COLO829 (cell line): ENCODE data around the gene DICER1.
A peak's percentile ranks its signal among the peaks of the same experiment; 100 is the strongest.

Experiments
- DNase-seq: peaks from one replicate; pipeline ENCODE4 v3.0.0; 2012; ENCODE audit warnings: low spot score

DICER1 gene

DNA sequence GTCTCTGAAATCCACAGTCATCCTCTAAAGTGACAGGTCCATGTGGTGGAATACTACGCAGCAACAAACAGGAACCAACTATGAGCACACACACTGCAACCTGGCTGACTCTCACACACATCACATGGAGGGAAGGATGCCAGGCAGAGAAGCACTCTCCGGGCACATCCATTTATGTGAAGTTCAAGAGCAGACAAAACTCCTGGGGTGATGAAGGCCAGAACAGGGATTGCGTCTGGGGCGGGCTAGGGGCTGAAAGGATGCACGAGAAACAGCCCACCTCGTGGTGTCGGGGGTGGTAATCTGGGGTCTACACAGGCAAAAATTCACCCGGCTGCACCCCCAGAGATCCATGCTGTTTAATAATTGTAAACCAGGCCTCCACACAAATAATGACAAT lies 100.2 kb downstream of the DICER1 start:
- DNase-seq: no peak

- no peak for DNase-seq
Observed at GRCh38 chr14:95056476-95056875, 100.9 kb downstream of the DICER1 start.

- no peak for DNase-seq
Observed at GRCh38 chr14:95055318-95055717, 102.0 kb downstream of the DICER1 start.

DNA sequence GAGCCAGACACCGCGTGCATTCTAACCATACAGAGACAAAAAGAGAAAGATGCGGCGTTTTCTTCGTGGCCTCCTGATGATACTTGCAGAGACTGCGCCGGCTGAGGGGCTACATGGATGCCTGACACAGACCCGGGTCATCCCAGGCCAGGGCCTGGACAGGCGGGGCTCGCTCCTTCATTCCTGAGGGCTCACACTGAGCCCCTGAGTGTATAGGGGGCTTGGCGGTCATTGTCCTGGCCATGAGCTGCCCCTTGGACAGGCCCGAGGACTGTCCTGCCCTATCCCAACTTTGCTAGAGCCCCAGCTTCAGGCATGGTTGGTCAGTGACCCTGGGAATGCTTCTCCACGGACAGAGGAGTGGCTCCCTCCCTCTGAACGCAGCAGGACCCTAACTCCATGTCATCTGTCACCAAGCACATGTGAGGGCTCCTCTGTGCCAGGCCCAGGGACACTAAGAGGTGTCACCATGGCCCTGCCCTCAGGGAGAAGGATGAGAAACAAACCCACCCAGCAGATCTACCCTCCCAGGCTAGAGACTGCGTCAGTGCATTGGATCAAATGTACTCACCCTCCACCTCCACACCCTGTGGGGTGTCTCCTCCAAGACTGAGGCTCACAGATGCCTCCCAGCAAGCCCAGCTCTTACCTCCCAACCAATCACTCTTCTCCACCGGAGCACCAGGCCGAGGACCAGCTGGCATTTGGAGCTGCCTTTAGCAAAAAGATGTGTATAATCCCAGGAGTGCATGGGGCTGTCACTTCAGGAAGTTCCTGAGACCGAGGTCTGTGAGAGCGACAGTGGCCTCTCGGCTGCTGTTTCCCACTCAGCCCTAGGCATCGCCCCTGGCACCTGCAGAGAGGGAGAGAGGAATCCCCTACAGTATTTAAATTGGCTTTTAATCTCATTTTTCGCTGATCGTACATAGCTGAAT lies 102.7 kb downstream of the DICER1 start:
- DNase-seq: no peak

DNA sequence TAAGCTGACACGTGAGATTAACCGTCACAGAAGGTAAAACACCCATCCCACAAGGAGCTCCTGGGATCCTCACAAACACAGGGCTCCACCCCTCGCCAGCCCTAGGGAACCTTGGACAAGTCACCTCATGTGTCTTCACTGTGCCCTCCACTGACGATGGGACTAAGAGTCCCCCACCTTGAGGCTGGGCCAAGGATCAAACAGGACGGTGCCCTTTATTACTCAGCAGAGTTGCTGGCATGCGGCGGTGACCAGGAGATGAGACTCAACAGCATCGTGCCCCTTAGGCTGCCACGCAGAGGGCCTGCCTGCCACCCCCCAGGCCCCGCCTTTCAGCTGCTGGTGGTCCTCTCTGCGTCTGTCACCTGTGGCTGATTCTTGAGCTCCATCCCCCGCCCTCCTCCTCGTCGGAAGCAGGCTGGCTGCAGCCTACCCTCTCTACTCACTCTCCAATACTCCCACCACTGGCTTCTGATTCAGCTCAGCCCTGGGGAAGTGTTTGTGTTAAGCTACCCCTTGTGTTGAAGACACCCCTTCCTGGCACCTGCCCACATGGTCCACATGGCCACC lies 105.2 kb downstream of the DICER1 start:
- DNase-seq: no peak

- DNase-seq: no peak
Observed at GRCh38 chr14:95049952-95050351, 107.4 kb downstream of the DICER1 start.

- DNase-seq: no peak
Observed at GRCh38 chr14:95048771-95049312, 108.5 kb downstream of the DICER1 start.

- DNase-seq: no peak
Observed at GRCh38 chr14:95047754-95048153, 109.6 kb downstream of the DICER1 start.

GRCh38 chr14:95046711-95047681 lies 110.3 kb downstream of the DICER1 start:
- DNase-seq: no peak

DNA sequence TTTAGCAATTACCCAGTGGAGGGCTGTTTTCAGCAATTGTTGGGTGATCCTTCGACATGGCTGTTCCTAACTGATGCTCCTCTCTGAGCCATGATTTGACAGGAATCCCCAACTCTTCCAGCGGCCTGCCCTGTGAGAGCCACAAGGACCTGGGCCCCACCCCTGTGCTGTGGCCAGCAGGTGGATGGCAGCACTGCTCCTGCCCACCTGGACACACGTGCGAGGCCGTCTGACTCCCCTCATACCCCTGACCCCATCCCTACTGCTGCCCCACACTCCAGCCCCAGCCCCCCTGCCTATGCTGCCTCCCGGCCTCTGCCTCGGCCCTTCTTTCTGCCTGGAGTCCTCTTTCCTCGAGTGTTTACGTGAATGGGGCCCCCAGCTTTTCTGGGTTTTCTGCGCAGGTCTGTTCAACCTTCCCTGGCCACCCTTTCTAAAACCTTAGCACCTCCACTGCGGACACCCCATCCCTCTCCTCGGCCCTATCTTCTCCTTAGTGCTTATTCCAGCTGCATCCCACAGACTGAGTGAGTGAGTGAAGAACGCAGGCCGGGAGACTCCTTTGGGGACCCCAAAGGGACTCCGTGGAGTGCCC lies 111.4 kb downstream of the DICER1 start:
- DNase-seq: no peak

DNA sequence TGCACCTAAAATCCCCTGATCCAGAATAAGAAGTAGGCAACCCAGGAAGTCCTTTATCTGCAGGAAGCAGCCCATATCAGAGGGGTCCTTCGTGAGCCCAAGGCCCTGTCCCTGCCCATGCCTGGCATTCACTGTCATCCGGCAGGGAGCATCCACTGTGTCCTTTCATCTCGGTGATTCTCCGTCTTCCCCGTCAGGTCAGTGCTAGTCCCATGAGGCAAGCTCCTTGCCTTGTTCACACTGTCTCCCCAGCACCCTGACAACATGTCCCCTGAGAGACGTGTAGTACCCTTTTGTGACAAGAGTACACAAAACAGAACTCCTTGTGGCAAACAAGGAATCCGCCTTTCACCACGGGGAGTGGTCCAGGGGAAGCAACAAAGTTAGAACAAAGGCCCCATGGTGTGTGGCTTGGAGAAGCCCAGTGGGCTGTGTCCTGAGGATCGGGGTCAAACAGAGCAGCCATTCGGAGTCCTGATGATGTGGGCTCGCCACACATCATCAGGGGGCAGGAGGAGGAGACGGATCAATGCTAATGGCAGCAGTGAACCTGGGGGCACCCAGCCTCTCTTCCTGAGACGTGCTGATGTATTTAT lies 112.1 kb downstream of the DICER1 start:
- no peak for DNase-seq

DNA sequence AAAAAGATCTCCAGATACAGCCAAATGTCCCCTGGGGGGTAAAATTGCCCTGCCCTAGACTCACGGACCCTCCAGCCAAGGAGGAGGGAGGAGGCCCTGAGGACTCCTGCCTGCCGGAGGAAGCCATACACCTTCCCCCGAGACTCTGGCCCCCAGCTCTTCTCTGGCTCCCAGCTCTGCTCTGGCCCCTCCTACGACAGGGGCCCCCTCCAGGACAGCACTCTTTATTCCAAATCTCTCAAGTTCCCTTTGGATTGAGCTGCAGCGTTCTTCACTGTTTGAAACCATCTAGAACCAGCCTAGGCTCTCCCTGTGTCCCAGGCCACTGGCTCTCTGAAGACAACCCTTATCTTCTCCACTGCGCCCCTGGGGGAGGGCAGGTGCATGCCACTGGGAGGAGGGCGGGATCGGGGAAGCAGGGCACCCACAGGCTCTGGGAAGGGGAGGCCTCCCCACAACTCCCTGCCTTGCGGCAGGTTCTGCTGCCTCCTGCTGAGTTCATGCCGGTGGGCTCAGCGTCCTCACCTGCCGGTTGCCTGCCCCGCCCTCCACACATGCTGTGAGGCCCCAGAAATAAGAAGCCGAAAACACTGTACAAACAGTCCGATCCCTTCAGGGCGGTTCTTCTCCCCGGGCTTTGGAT lies 112.7 kb downstream of the DICER1 start:
- DNase-seq: no peak

- DNase-seq: no peak
Observed at GRCh38 chr14:95043732-95044462, 113.4 kb downstream of the DICER1 start.

DNA sequence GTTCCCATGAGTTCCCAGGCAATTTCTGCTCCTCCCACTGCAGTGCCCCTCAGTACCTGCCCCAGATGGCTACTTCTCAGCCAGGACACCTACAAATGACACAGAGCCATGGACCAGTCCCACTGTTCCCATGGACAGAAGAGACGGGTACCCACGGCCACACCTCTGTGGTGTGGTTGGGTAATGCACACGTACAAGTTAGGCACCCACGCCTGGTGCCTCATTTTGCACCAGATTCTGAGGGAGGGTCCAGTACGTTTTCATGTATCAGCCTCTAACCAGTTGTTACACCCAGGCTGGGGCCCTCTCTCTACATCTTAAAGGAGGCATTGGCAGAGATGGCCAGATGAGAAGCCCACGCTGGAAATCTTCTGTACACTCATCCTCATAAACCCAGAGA lies 114.0 kb downstream of the DICER1 start:
- DNase-seq: no peak

DNA sequence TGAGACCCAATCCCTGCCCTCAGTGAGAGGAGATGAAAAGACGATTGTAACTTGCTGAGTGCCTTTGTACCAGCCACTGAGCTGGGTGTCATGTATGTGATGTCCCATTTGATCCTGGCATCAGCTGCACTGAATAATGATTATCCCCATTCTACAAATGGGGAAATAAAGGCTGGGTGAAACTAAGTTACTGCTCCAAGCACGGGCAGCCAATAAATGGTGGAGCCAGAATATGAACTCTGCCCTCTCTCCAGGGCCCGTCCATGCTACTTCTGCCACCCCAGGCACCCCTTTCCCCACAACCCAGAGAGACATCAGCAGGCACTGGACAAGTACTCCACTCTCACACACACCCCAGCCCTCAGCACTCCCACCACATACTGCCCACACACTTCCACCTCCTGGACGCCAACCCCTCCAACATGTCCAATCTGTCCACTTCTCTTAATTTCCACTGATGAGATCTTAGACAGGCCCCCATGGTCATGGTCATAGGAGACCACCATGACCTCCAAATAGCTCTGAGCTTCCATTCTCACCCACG lies 115.8 kb downstream of the DICER1 start:
- no peak for DNase-seq

DNA sequence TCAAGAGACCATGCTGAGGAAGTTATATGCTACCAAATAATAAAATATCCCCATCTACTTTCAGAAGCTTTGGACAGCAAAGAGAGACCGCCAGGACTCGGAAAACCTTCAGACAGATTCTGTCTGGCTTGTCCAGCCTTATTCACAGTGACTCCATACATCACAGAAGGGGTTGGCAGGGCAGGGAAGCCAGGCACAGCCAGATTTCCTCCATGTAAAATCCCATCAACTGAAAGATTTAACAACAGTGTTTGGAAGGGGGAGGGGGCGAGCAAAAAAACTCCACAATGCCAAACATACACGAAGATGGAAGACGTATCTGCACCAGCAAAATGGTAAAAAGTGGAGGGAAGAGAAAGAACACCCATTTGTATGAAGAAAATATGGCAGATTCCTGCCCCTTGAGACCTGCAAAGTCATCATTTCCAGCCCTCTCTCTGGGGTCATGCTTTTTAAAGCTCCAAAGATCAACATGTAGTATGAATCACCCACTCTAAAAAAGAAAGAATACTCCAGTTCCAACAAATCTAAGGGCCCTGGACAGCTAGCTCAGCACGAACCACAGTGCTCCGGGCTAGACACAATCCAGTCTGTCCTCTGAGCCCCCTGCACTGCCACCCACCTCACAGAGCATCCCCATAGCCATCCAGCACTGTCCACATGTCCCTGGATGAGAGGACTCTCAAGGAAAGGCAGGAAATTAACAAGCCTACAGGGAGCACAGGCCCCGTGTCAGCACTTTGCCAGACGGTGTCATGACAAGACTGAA lies 116.4 kb downstream of the DICER1 start:
- DNase-seq: peak; percentile 21

DNA sequence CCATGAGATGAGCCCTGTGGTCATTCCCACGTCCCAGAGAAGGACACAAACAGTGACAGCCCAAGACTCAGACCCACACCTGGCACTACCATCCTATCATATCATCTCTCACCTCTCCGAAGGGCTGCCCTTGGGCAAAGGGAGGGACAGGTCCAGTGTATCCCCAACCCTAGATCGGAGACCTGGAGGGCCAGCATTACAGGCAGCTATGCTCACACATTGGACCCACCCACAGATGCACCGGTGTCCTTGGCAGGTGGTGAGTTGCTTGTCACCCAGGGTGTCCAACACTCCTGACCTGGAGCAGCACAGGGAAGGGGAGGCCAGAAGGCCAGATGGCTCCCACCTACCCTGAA lies 117.4 kb downstream of the DICER1 start:
- DNase-seq: no peak

- no peak for DNase-seq
Observed at GRCh38 chr14:95039259-95039992, 117.9 kb downstream of the DICER1 start.
